ENCODE data around the gene FBN2.

GRCh38 chr5:128262911-128263310 is 275.1 kb downstream of the FBN2 start:
- TF ChIP-seq, protein P1, sequence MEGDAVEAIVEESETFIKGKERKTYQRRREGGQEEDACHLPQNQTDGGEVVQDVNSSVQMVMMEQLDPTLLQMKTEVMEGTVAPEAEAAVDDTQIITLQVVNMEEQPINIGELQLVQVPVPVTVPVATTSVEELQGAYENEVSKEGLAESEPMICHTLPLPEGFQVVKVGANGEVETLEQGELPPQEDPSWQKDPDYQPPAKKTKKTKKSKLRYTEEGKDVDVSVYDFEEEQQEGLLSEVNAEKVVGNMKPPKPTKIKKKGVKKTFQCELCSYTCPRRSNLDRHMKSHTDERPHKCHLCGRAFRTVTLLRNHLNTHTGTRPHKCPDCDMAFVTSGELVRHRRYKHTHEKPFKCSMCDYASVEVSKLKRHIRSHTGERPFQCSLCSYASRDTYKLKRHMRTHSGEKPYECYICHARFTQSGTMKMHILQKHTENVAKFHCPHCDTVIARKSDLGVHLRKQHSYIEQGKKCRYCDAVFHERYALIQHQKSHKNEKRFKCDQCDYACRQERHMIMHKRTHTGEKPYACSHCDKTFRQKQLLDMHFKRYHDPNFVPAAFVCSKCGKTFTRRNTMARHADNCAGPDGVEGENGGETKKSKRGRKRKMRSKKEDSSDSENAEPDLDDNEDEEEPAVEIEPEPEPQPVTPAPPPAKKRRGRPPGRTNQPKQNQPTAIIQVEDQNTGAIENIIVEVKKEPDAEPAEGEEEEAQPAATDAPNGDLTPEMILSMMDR (conservative IDR thresholded peaks at IDR 0.05; ENCODE audit: low read length) = no peak
- TF ChIP-seq EZH2phosphoT487 (IDR thresholded peaks at IDR 0.05; ENCODE audit: borderline replicate concordance) = no peak

Data from Loucy (cell line).